8988T (cell line): Measurements from ENCODE around the gene NAA35.
"Not testable (repeated sequence)": the region's sequence is repeated elsewhere in the genome, so short reads cannot be mapped to it uniquely, and the experiment has no call there.

Experiments
- DNase-seq: peaks from one replicate; pipeline ENCODE4 v3.0.0; 2011

The NAA35 gene

GRCh38 chr9:86035827-86036440, 95.0 kb downstream of the NAA35 start:
- DNase-seq = no peak

DNA sequence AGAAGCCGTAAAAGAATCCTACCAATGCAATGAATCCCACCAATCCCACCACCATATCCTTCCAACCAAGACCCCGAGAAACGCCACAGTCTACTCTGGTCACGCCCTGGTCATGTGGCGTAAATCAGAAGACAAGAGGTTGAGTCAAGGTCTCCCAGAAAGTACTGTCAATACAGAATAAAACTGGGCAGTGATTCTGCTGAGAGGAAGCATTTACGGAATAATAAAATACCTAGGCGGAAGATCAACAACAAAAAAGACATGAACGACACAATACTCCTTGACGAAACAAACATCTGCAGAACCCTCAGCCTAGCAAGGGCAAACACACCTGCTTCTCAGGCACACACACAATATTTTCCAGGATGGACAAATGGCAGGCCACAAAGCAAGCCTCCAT, 95.6 kb downstream of the NAA35 start:
- DNase-seq = no peak

GRCh38 chr9:86039991-86040860, 99.3 kb downstream of the NAA35 start:
- no peak for DNase-seq

- DNase-seq = no peak
These were observed 99.9 kb downstream of the NAA35 start for GRCh38 chr9:86040861-86041155.

DNA sequence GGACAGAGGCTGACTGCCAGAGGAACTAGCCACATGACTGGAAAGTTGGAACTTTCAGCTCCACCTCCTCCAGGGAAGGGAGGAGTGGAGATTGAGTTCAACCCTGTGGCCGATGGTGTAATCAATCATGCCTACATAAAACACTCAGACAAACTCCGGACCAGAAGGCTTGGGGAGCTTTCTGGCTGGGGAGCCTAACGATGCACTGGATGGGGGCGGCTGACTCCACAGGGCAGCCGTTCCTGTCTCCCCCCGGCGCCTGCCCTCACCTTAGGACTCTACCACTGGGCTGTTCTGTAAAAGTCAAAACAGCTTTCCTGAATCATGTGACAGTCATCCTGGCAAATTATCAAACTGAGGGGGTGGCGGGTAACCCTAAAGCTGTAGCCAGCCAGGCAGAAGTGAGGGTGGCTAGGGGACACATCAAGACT, 100.4 kb downstream of the NAA35 start:
- no peak for DNase-seq

DNA sequence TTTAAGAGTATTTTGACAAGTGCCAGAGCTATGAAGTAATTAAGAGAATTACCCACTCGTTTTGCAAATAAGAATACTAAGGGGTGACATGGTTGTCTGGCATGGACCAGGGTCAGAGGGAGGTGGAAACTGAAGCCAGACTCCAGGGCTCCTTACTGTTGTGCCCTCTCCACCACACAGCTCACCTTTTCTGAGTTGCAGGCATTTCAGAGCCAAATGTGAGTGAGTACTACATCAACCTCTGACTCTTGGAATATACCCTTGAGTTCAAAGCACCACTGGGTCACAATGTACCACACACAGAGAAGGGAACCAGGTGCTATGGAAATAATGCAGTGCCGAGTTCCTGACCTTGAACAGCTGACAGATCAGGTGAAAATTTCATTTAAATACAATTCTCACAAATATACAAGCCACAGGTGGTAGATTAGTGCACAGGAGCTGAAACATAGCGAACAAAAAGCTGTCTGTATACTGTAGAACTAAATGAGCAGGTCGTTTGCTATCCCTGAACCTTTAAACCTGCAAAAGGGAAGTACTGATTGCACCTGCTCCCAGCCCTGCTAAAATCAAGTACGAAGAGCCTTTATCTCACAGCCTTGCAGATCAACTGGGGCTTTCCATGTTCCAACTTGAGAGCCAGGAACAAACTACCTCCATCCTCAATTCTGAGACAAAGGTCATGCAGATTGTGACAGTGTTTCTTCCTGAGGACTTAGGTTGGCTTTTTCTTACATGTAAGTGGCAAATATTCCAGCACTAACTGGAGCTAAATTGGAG, 101.4 kb downstream of the NAA35 start:
- no peak for DNase-seq

DNA sequence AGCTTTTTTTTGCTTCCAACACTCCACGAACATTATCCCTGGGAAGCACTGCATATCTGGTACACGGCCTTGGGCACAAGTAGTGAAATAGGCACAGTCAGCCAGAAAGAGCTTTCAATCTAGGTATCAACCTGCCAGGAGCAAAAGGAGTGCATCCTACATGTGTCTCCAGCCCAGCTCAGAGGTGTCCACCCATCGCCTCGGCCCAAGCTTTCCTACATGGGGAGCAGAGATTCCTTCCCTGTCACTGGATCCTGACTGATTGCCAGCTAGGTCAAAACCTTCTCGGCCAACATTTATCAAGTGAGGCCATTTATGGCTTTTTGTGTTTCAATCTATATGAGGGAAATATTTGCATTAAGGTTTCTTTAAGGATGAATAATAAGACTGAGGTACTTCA, 102.6 kb downstream of the NAA35 start:
- DNase-seq = no peak

DNA sequence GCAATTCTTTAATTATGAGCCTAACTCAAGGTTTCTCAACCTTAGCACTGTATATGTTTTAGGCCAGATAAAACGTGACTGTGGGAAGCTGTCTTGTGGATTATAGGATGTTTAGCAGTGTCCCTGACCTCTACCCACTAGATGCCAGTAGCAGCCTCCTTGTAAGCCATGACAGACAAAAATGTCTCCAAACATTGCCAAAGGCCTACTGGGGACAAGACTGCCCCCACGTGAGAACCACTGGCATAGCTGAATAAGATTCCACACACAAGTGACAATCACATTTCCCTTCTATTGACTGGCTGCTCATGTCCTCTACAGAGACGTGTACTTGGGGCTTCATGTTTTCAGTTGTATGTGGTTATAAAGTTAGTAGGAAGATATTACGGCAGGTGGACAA, 103.1 kb downstream of the NAA35 start:
- no peak for DNase-seq

DNA sequence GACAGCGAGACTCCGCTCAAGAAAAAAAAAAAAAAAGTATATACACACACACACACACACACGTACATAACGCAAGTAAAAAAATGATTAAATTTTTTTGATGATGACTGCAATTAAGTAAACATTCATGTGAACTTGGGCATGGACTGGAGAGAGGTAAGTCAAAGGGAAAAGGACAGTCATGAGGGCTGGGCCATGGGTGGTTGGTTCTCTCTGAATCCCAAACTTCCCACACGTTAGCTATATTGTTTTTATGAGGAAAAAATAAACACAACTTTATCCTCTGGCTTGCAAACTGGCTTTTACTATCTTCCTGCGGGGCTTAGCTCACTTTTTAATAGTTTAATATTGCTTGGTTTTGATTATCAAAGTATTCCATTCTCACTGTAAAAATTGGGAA, 104.7 kb downstream of the NAA35 start:
- DNase-seq = no peak

- no peak for DNase-seq
These were observed 105.2 kb downstream of the NAA35 start for GRCh38 chr9:86046071-86046636.

- DNase-seq = no peak
These were observed 106.0 kb downstream of the NAA35 start for GRCh38 chr9:86046930-86047341.

DNA sequence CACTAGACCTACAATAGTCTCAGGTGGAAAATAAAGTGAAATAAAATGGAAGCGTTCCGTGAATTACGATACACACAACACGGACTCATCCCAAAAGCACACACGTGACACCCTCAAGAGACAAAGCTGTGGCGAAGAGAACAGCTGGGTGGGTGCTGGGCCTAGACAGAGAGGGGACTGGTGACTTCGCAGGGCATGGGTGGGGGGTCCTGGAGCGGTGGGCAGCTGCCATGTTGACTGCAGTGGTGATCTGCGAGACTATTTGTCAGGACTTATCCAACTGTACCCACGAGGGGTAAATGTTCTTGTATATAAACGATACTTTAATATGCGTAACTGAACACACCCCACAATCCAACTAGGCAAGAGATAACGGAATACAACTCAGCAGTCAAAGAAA, 106.4 kb downstream of the NAA35 start:
- no peak for DNase-seq

DNA sequence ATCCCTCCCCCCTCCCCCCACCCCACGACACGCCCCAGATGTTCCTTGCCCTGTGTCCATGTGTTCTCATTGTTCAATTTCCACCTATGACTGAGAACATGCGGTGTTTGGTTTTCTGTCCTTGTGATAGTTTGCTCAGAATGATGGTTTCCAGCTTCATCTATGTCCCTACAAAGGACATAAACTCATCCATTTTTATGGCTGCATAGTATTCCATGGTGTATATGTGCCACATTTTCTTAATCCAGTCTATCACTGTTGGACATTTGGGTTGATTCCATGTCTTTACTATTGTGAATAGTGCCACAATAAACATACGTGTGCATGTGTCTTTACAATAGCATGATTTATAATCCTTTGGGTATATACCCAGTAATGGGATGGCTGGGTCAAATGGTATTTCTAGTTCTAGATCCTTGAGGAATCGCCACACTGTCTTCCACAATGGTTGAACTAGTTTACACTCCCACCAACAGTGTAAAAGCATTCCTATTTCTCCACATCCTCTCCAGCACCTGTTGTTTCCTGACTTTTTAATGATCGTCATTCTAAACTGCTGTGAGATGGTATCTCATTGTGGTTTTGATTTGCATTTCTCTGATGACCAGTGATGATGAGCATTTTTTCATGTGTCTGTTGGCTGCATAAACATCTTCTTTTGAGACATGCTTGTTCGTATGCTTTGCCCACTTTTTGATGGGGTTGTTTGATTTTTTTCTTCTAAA, 107.2 kb downstream of the NAA35 start:
- not testable (repeated sequence) for DNase-seq

GRCh38 chr9:86052556-86053468, 111.9 kb downstream of the NAA35 start:
- no peak for DNase-seq

- DNase-seq = no peak
These were observed 113.7 kb downstream of the NAA35 start for GRCh38 chr9:86054695-86055094.

DNA sequence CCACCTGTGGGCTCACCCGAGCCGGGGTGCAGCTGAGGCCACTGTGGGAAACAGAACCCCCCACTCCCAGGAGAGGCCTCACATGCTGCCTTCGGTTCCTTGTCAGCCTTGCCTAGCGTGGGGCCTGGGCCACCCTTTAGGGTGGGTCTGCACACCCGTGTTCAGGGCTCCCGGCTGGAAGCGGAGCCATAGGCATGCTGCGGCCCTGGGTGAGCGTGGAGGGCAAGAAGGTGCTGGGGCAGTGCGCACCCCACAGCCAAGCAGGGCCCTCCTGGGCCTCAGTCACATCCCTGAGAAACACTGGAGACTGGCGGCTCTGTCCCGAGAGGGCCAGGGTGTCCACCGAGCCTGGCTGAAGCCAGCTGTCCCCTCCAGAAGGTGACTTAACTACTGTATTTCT, 116.5 kb downstream of the NAA35 start:
- DNase-seq = no peak

DNA sequence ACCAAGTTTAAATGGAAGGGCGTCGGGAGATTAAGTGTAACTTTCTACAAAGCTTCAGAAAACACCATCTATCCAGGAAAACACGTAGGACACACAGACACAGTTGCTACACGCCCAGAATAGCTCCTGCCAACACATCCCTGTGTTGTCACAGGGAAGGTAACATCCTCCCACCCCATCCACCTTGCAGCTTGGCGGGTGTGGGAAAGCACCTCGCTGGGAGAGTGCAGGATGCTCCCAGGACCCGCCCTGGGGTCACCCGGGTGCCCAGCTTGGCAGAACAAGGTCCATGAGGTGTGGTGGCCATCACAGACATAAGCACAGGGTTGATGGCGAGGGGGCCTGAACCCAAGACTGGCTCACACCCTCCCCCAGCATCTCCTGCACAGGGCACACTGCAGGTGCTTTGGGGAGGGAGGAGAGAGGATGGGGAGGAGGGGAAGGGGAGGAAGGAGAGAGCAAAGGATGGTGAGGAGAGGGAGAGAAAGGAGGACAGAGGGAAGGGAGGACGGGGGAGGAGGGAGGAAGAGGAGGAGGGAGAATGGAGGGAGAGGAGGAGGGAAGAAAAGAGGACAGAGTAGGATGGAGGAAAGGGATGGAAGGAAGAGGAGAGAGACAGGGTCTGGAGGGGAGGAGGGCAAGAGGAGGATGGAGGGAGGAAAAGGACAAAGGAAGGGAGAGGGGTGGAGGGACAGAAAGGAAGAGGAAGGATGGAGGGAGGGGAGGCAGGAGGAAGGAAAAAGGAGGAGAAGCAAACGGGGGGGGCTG, 121.2 kb downstream of the NAA35 start:
- no peak for DNase-seq

DNA sequence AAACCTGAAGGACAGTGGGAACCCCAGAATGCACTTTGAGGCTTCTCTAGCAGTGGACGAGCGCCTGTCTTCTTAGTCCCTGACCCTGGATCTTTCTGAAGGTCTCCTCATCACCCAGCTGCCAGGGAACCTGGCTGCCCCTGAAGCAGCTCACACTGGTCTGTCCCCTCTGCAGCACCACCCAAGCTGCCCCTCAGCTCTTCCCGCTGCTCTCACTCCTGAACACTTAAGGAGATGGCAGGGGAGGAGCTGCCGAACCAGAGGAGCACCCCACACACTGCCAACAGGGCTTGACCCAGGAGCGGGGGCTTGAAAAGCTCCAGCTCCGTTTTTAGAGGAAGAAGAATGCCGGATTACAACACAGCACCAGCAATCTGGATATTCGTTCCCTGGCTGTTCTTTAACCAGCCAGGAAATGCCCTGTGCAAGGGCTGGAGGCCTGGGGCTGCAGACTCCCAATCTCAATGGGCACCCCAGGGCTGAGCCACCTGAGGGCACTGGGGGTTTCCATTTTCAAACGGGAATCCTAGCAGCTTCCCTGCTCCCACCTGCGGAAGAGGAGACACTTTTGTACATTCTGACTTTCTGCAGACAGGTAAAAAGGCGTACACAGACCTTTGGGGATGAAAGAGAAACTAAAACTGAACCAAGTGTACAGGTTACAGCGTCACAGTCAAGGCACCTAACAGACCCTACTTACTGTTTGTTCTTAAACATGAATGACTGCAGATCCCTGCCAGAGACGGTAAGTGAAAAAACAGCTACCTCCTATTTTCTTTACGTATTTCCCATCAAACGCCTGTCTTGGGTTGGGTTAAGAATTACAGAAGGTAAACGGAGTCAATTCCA, 122.1 kb downstream of the NAA35 start:
- no peak for DNase-seq

- DNase-seq = no peak
These were observed 123.3 kb downstream of the NAA35 start for GRCh38 chr9:86064220-86064619.
